IMR-90 (cell line): ENCODE data around the gene APIP. TPM values are rescaled to one million over a fixed set of nuclear protein-coding genes. Genes with fewer than 3 reads are reported as not detected.

Experiments
- ATAC-seq: fragments of 200-7000 bp; cut with Tn5 transposase; 2 replicates; pipeline ENCODE4 v1.9.1; 2020; ENCODE audit warnings: low read depth, mild to moderate bottlenecking, moderate library complexity
- BruUV-seq: library from RNA; stranded (reverse); fragments of 400-500 nt; replicated peaks from 2 replicates; lab custom pipeline; 2021; lab: Mats Ljungman, UMichigan
- CTCF ChIA-PET: fragments of 300-600 bp; formaldehyde crosslinking; extraction: SDS; loops from one replicate; lab custom pipeline; 2021; ENCODE audit warnings: antibody characterized with exemption; lab: Yijun Ruan, JAX
- POLR2A ChIA-PET: fragments of 300-600 bp; sonication (Branson Sonifier 250); formaldehyde crosslinking; loops from one replicate; lab custom pipeline; 2022; ENCODE audit warnings: antibody characterized with exemption; ENCODE audit not compliant: unreplicated experiment; lab: Charles Lee
- DNase-seq: peaks from one replicate; pipeline ENCODE4 v3.0.0; 2013
- H2AFZ ChIP-seq: replicated peaks from 2 replicates; pipeline ENCODE3; 2013; ENCODE audit warnings: low read length, mild to moderate bottlenecking; ENCODE audit not compliant: poor library complexity
- H2AK5ac ChIP-seq: 2 replicates; pipeline ENCODE4 v1.6.1; 2013; ENCODE audit warnings: low read depth, low read length, inconsistent platforms
- H2AK9ac ChIP-seq: replicated peaks from 2 replicates; pipeline ENCODE3; 2013; ENCODE audit warnings: mild to moderate bottlenecking, low read depth, low read length, moderate library complexity; ENCODE audit not compliant: poor library complexity
- H2BK120ac ChIP-seq: 2 replicates; pipeline ENCODE4 v1.6.1; 2013; ENCODE audit warnings: low read depth, low read length, inconsistent platforms
- H2BK15ac ChIP-seq: 3 replicates; pipeline ENCODE4 v1.6.1; 2013; ENCODE audit warnings: low read depth, low read length, inconsistent platforms
- H2BK20ac ChIP-seq: 2 replicates; pipeline ENCODE4 v1.6.1; 2013; ENCODE audit warnings: low read depth, mild to moderate bottlenecking, inconsistent platforms, low read length, moderate library complexity
- H2BK5ac ChIP-seq: 2 replicates; pipeline ENCODE4 v1.6.1; 2013; ENCODE audit warnings: mild to moderate bottlenecking, low read depth, low read length, inconsistent platforms; ENCODE audit not compliant: poor library complexity, severe bottlenecking
- H3K14ac ChIP-seq: replicated peaks from 2 replicates; pipeline ENCODE4 v1.6.1; 2013; ENCODE audit warnings: low read depth, low read length, inconsistent platforms
- H3K18ac ChIP-seq: 2 replicates; pipeline ENCODE4 v1.6.1; 2013; ENCODE audit warnings: low read depth, low read length, control low read depth
- H3K23ac ChIP-seq: 2 replicates; pipeline ENCODE4 v1.6.1; 2013; ENCODE audit warnings: low read depth, low read length, inconsistent platforms
- H3K27ac ChIP-seq: 2 replicates; pipeline ENCODE4 v1.5.1; 2013; ENCODE audit warnings: mild to moderate bottlenecking, control low read depth, low read length; ENCODE audit not compliant: insufficient read depth
- H3K27me3 ChIP-seq: 2 replicates; pipeline ENCODE4 v1.6.1; 2013; ENCODE audit warnings: low read length; ENCODE audit not compliant: control insufficient read depth, insufficient read depth
- H3K36me3 ChIP-seq: 2 replicates; pipeline ENCODE4 v1.6.1; 2013; ENCODE audit warnings: low read length, mixed read lengths; ENCODE audit not compliant: control insufficient read depth, insufficient read depth
- H3K4ac ChIP-seq: 2 replicates; pipeline ENCODE4 v1.6.1; 2013; ENCODE audit warnings: low read depth, low read length, inconsistent platforms
- H3K4me1 ChIP-seq: 2 replicates; pipeline ENCODE4 v1.6.1; 2013; ENCODE audit warnings: low read length, mixed read lengths; ENCODE audit not compliant: control insufficient read depth, insufficient read depth
- H3K4me2 ChIP-seq: 2 replicates; pipeline ENCODE4 v1.6.1; 2013; ENCODE audit warnings: low read depth, mild to moderate bottlenecking, control low read depth, low read length, moderate library complexity
- H3K4me3 ChIP-seq: 2 replicates; pipeline ENCODE4 v1.5.1; 2013; ENCODE audit warnings: low read depth, mild to moderate bottlenecking, control low read depth, low read length, moderate library complexity; ENCODE audit not compliant: insufficient read depth
- H3K56ac ChIP-seq: 2 replicates; pipeline ENCODE4 v1.6.1; 2013; ENCODE audit warnings: low read length, inconsistent platforms; ENCODE audit not compliant: insufficient read depth; ENCODE audit errors: extremely low read depth
- H3K79me1 ChIP-seq, 2 experiments: 2 replicates each; pipeline ENCODE4 v1.6.1; 2013; ENCODE audit warnings: low read length in 2 of 2, inconsistent platforms in 1 of 2, low read depth in 1 of 2
- H3K9ac ChIP-seq: 2 replicates; pipeline ENCODE4 v1.6.1; 2013; ENCODE audit warnings: low read depth, low read length, control low read depth
- H3K9me1 ChIP-seq: 2 replicates; pipeline ENCODE4 v1.6.1; 2013; ENCODE audit warnings: low read length, inconsistent platforms; ENCODE audit not compliant: insufficient read depth
- H3K9me3 ChIP-seq: 2 replicates; pipeline ENCODE4 v1.6.1; 2013; ENCODE audit warnings: low read length; ENCODE audit not compliant: control insufficient read depth, insufficient read depth
- H4K20me1 ChIP-seq: 2 replicates; pipeline ENCODE4 v1.6.1; 2013; ENCODE audit warnings: low read length, inconsistent platforms; ENCODE audit not compliant: insufficient read depth
- H4K5ac ChIP-seq: 2 replicates; pipeline ENCODE4 v1.6.1; 2013; ENCODE audit warnings: mild to moderate bottlenecking, low read depth, low read length, control low read depth
- H4K8ac ChIP-seq, 2 experiments: 2 replicates each; pipeline ENCODE4 v1.6.1; 2013; ENCODE audit warnings: low read depth in 2 of 2, low read length in 2 of 2, control low read depth in 1 of 2, inconsistent platforms in 1 of 2
- H4K91ac ChIP-seq: 2 replicates; pipeline ENCODE4 v1.6.1; 2013; ENCODE audit warnings: low read depth, low read length, inconsistent platforms; ENCODE audit not compliant: insufficient read depth
- BHLHE40 ChIP-seq: fragments of 150-350 bp; IDR thresholded peaks from 2 replicates; pipeline ENCODE4 v1.6.1; 2016; ENCODE audit warnings: mild to moderate bottlenecking, low read depth, low read length
- CEBPB ChIP-seq: IDR thresholded peaks from 2 replicates; pipeline ENCODE4 v1.6.1; 2012; ENCODE audit warnings: low read depth, low read length, improper control_type of control experiment
- CHD1 ChIP-seq: IDR thresholded peaks from 2 replicates; pipeline ENCODE4 v1.6.1; 2012; ENCODE audit warnings: low read depth, low read length, improper control_type of control experiment
- FOS ChIP-seq: fragments of 150-350 bp; IDR thresholded peaks from 2 replicates; pipeline ENCODE4 v1.6.1; 2016; ENCODE audit warnings: low read depth, low read length
- MAZ ChIP-seq: IDR thresholded peaks from 2 replicates; pipeline ENCODE4 v1.6.1; 2012; ENCODE audit warnings: low read depth, mild to moderate bottlenecking, low read length, improper control_type of control experiment, moderate library complexity, borderline replicate concordance
- MXI1 ChIP-seq: IDR thresholded peaks from 2 replicates; pipeline ENCODE4 v1.6.1; 2012; ENCODE audit warnings: low read depth, mild to moderate bottlenecking, low read length, moderate library complexity, borderline replicate concordance
- POLR2A ChIP-seq: IDR thresholded peaks from 2 replicates; pipeline ENCODE4 v1.6.1; 2012; ENCODE audit warnings: mild to moderate bottlenecking, low read depth, low read length
- RAD21 ChIP-seq: IDR thresholded peaks from 2 replicates; pipeline ENCODE4 v1.6.1; 2012; ENCODE audit warnings: low read length, improper control_type of control experiment
- RCOR1 ChIP-seq: IDR thresholded peaks from 2 replicates; pipeline ENCODE4 v1.6.1; 2012; ENCODE audit warnings: mild to moderate bottlenecking, low read length, improper control_type of control experiment; ENCODE audit not compliant: insufficient replicate concordance
- RFX5 ChIP-seq: IDR thresholded peaks from 2 replicates; pipeline ENCODE4 v1.8.0; 2012; ENCODE audit warnings: low read depth, mild to moderate bottlenecking, low read length, moderate library complexity
- SMC3 ChIP-seq: fragments of 150-350 bp; IDR thresholded peaks from 2 replicates; pipeline ENCODE4 v1.6.1; 2016; ENCODE audit warnings: low read depth, mild to moderate bottlenecking, antibody characterized with exemption, low read length, moderate library complexity
- WGBS, 2 experiments: methylation state at CpG; one replicate each; pipeline versions ENCODE4 v1.1.5 to v1.1.7; 2013; ENCODE audit warnings: missing lambda C conversion rate in 2 of 2; ENCODE audit not compliant: insufficient read length in 1 of 2; ENCODE audit errors: extremely low coverage in 2 of 2; 5-methylcytosine and 5-hydroxymethylcytosine counted together
- dilution Hi-C: fragments of 300-500 bp; cut with HindIII; formaldehyde crosslinking; loops from one replicate; pipeline ENCODE4 v1.14.3; 2018; ENCODE audit warnings: low sequenced_read_pairs; ENCODE audit not compliant: unreplicated experiment
- in situ Hi-C: fragments of 300-500 bp; cut with MboI; formaldehyde crosslinking; loops from 3 replicates; pipeline ENCODE4 v1.14.3; 2019; ENCODE audit warnings: low sequenced_read_pairs, inconsistent platforms, mixed read lengths
- intact Hi-C: fragments of 100-400 bp; cut with micrococcal nuclease; formaldehyde crosslinking; loops from 2 replicates; pipeline ENCODE4 v1.10.0; 2022
- polyA plus RNA-seq, 3 experiments: library from polyadenylated mRNA; depleted of rRNA; stranded (reverse); fragments of >200 nt; gene quantifications; 2 replicates each; pipeline ENCODE4 v1.2.3, GENCODE V29; 2012; ENCODE audit warnings: low replicate concordance in 1 of 3
- total RNA-seq: library from RNA; depleted of rRNA; stranded (reverse); fragments of >200 nt; gene quantifications from 2 replicates; pipeline ENCODE4 v1.2.3, GENCODE V29; 2012
- TF ChIP-seq, protein P1 (sequence below): fragments of 150-350 bp; IDR thresholded peaks from 2 replicates; pipeline ENCODE4 v1.6.1; 2016; ENCODE audit warnings: low read depth, mild to moderate bottlenecking, low read length, moderate library complexity, borderline replicate concordance
- TF ChIP-seq, protein P2 (sequence below): conservative IDR thresholded peaks from 2 replicates; pipeline ENCODE4 v1.5.1; 2012; ENCODE audit warnings: mild to moderate bottlenecking, low read depth, low read length, improper control_type of control experiment
- TF ChIP-seq, protein P3 (sequence below): fragments of 150-350 bp; IDR thresholded peaks from 2 replicates; pipeline ENCODE4 v1.6.1; 2017; ENCODE audit warnings: mild to moderate bottlenecking, antibody characterized with exemption, low read length, low read depth

The APIP gene
- total and polyA plus RNA-seq, 2 of the 4 experiments (the other 2 are of a cell fraction): 9.9 to 16.6 TPM

DNA sequence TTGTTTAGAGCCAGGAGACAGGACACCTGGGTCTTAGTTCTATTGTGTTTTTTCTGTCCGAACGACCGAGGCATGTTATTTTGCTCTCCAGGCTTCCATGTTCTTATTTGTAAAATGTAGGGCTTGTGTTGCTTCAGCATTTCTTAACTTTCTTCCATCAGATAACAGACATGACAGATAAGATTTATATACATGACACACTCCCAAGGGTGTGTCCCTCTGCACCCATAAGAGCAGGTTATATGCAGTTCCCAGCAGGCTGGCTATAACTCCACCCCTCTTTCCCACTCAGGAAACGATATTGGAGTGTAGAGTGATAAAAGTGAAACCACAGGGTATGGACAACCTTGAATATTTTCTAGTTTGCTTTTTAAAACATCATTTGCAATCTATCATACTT lies 65.8 kb downstream of the APIP start:
- no peak overlapping the region for H3K4me2 ChIP-seq
- no peak overlapping the region for H3K27ac ChIP-seq
- ChIA-PET POLR2A (no interaction called here), CTCF (no interaction called here)
- no peak overlapping the region for H4K8ac ChIP-seq
- no peaks in the 10 kb centered on the region for H4K20me1 ChIP-seq
- WGBS, 2 experiments: no CpG with 5 or more reads among the region's 4 CpGs
- H3K79me1 ChIP-seq: no peaks in the 10 kb centered on the region
- no peak overlapping the region for H3K56ac ChIP-seq
- H3K14ac ChIP-seq: no peak overlapping the region
- no peak overlapping the region for H3K4ac ChIP-seq
- H2AK9ac ChIP-seq: no peak overlapping the region
- H4K5ac ChIP-seq: no peak overlapping the region
- no peak overlapping the region for H3K9ac ChIP-seq
- no peak overlapping the region for H2BK120ac ChIP-seq
- H3K9me1 ChIP-seq: no peaks in the 10 kb centered on the region
- H2BK5ac ChIP-seq: no peak overlapping the region
- intact Hi-C loops (no loop called here), in situ Hi-C loops (no loop called here), dilution Hi-C loops (no loop called here)
- no peak overlapping the region for H2BK20ac ChIP-seq
- no peak for TF ChIP-seq CHD1
- TF ChIP-seq MXI1: no peak
- TF ChIP-seq RFX5: no peak
- no peak for TF ChIP-seq RAD21
- TF ChIP-seq, protein P1, sequence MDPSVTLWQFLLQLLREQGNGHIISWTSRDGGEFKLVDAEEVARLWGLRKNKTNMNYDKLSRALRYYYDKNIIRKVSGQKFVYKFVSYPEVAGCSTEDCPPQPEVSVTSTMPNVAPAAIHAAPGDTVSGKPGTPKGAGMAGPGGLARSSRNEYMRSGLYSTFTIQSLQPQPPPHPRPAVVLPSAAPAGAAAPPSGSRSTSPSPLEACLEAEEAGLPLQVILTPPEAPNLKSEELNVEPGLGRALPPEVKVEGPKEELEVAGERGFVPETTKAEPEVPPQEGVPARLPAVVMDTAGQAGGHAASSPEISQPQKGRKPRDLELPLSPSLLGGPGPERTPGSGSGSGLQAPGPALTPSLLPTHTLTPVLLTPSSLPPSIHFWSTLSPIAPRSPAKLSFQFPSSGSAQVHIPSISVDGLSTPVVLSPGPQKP: no peak
- no peak for TF ChIP-seq POLR2A
- TF ChIP-seq RCOR1: no peak
- no peak for TF ChIP-seq CEBPB
- TF ChIP-seq SMC3: no peak
- TF ChIP-seq, protein P2, sequence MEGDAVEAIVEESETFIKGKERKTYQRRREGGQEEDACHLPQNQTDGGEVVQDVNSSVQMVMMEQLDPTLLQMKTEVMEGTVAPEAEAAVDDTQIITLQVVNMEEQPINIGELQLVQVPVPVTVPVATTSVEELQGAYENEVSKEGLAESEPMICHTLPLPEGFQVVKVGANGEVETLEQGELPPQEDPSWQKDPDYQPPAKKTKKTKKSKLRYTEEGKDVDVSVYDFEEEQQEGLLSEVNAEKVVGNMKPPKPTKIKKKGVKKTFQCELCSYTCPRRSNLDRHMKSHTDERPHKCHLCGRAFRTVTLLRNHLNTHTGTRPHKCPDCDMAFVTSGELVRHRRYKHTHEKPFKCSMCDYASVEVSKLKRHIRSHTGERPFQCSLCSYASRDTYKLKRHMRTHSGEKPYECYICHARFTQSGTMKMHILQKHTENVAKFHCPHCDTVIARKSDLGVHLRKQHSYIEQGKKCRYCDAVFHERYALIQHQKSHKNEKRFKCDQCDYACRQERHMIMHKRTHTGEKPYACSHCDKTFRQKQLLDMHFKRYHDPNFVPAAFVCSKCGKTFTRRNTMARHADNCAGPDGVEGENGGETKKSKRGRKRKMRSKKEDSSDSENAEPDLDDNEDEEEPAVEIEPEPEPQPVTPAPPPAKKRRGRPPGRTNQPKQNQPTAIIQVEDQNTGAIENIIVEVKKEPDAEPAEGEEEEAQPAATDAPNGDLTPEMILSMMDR: no peak
- TF ChIP-seq, protein P3, sequence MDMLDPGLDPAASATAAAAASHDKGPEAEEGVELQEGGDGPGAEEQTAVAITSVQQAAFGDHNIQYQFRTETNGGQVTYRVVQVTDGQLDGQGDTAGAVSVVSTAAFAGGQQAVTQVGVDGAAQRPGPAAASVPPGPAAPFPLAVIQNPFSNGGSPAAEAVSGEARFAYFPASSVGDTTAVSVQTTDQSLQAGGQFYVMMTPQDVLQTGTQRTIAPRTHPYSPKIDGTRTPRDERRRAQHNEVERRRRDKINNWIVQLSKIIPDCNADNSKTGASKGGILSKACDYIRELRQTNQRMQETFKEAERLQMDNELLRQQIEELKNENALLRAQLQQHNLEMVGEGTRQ: no peak
- no peak for TF ChIP-seq BHLHE40
- no peak for TF ChIP-seq FOS
- TF ChIP-seq MAZ: no peak
- BruUV-seq: no TSS peak
- H3K4me3 ChIP-seq: no peak overlapping the region
- no peaks in the 10 kb centered on the region for H3K4me1 ChIP-seq
- H3K9me3 ChIP-seq: no peaks in the 10 kb centered on the region
- H3K18ac ChIP-seq: no peak overlapping the region
- H4K91ac ChIP-seq: no peak overlapping the region
- H3K36me3 ChIP-seq: no peaks in the 10 kb centered on the region
- ATAC-seq (no peak), DNase-seq (no peak)
- no peak overlapping the region for H2BK15ac ChIP-seq
- peaks cover 24% of the 10 kb centered on the region for H3K27me3 ChIP-seq
- no peak overlapping the region for H2AK5ac ChIP-seq
- no peak overlapping the region for H3K23ac ChIP-seq
- H2AFZ ChIP-seq: no peak overlapping the region
